NCI-H146 treated with DMSO at 0.1 percent for 48 hours (cell line): ENCODE results near the gene LAMC2.

Experiments used
- DNase-seq: peaks from one replicate; lab custom pipeline; 2025; ENCODE audit not compliant: unreplicated experiment; lab: John Stamatoyannopoulos, UW

The LAMC2 gene

DNA sequence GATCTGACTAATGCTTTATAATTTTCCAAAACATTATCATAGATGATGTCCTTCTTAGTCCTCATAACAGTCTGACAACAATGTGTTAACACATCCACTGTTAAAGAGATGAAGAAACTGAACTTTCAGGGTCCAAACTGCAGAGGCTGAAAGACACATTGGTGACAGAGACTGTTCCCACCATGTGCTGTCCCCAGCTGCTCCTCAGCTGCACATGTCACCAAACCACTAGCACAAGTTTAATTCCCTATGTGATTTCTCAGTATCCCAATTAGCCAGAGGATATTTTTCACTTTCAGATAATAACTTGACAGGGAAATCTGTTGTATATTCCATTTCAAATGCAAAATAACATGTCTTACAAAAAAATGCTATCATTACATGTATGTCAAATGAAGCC is 24.6 kb downstream of the LAMC2 start:
- no peak for DNase-seq

DNA sequence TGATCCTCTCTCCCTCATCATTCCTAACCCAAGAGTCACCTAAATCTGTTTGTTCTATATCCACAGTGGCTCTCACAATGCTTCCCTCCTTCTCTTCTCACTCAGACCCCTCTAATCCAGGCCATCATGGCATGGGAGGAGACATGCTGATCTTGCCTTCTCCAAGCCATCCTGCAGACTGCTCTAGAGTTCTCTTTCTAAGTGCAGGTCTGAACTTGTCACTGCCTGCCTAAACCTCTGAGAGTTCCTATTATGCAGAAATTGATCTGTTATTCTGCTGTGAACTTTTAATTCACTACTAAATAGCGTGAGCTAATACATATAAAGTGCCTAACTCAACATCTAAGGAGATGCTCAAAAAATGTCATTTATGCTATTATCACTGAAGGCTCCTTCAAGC is 26.8 kb downstream of the LAMC2 start:
- no peak for DNase-seq

DNA sequence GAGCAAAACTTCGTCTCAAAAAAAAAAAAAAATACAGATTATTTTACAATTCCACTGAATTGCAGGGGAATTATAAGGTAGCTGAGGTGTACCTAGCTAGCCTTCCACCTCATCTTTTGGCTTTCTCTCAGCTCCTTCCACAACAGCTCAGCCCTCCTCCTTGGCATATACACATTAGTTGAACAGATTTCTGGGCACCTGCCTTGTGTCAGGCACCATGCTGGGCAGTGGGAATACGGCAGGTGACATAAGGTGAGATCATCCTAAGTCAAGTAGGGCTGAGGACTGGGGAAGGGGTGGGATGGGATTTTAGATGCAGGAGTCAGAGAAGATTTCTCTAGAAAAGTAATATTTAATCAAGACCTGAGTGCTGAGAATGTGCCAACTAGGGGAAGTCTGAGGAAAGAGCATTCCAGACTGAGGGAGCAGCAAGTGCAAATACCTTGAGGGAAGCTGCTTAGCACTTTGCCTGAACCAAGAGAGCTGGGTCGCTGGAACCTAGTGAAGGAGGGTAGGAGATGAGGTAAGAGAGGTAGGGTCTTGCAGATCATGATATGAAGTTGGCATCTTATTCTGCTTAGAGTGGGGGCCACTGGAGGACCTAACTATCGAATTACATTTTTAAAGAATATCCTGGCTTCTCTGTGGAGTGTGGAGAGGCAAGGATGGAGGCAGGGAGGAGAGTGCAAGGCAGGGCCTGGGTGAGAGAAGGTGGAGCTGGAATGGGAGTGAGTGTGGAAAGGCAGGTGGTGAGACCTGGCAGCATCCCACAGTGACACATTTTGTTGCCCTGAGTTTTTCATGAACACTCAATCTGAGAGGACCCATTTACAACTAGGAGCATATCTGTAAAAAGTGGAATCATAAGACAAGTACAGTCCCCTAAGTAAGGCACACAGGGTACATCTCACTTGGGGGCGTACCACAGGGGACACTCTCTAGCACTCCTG is 28.2 kb downstream of the LAMC2 start:
- DNase-seq: no peak

DNA sequence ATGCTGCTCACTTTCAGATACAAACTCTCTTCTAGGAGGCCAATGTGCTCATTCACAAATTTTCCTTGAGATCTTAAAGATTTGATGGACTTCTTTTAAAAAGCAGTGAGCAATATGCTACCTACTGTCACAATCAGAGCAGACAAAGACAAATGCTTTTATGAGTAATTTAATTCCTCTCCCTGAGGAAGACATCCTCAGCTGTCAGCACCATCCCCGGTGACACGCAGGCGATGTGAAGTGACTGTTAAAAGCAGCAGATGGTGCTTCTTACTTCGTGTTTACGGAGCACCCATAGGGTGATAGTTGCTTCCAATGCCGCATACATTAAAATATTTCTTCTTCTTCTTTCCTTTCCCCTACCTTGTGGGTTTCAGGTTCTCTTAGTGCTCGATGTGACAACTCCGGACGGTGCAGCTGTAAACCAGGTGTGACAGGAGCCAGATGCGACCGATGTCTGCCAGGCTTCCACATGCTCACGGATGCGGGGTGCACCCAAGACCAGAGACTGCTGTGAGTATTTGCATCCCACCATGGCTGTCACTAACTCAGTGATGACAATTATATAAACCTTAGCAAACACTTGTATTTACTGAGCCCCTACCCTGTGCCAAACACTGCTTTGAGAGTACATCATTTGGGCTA is 29.1 kb downstream of the LAMC2 start:
- DNase-seq: no peak

DNA sequence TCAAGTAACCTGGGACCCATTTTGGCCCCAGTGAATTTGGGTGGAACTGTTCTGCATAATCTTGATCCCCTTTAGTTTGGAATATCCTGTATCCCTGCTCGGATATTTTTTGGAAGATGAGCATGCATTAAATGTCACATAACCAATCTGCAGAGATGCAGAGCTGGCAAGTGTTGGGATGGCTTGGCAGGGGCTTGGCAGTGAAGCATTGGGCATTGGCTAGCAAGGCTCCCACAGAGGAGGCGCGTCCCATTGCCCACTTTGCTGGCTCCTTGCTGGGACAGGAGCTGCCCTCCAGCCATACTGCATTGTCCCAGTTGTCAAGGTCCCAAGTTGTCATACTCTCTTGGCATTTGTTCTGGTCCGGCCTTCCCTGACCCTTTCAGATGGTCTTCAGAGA is 29.9 kb downstream of the LAMC2 start:
- no peak for DNase-seq

DNA sequence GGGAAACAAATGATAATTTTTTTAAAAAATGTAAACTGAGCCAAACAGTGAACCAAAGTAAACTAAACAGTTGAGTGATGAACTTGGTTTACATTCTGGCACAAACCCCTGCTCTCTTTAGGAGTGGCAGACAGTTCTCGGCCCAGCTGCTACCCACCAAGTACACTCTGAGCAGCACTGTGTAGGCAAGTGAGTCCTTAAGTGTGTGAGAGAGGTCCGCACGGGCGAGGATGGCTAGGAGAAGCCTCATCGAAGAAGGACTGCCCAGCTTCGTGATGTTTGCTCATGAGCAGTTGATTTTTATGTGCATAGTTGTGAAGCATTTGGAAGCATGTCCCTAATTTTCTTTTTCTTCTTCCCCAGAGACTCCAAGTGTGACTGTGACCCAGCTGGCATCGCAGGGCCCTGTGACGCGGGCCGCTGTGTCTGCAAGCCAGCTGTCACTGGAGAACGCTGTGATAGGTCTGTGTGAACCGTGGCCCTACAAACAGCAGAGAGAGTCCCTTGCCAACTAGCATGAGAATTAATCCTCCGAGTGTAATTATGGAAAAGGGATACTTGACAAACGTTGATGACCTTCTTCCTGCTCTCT is 32.1 kb downstream of the LAMC2 start:
- DNase-seq: no peak

DNA sequence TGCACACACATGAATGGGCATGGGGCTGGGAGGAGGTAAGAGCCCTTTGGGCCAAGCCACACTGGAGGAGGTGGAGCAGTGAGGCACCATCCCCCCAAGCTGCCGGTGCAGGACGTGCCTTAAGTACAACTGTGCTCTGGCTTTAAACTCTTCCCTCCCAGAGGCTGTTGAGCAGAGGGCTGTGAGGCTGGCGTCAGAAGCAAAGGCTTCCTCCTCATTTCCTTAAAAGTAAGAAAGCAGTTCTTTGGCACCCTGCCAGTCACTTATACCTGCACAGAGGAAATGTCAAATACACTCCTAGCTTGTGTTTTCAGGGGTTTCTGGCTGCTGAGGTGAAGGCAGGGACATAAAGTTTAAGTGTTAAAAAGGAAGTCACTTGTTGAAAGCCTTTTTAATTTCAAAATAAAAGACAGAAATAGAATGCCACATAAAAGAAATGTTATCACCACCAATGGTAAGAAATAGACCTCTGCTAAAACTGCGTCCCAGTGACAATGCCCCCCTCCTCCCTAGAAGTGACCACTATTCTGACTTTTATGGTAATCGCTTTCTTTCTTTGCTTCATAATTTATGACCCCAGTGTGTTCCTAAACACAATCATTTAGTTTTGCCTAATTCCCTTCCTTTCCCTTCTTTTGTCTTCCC is 33.0 kb downstream of the LAMC2 start:
- no peak for DNase-seq

DNA sequence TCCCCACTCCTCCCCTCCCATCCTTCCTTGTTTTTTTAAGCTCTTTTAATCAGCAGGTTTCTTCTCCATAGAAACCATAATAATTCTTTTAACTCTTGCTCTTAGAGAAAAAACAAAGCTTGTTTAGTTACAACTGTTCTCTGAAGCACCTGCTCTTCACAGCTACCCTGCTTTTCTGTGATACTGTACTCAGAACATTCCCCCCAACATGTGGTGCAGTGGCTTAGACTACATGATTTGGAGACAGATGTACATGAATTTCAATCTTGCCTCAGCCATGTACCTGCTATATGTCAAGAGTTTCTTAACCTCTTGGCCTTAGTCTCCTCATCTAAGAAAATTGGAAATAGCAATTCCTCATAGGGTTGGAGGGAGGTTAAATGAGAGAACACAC is 33.5 kb downstream of the LAMC2 start:
- DNase-seq: no peak

DNA sequence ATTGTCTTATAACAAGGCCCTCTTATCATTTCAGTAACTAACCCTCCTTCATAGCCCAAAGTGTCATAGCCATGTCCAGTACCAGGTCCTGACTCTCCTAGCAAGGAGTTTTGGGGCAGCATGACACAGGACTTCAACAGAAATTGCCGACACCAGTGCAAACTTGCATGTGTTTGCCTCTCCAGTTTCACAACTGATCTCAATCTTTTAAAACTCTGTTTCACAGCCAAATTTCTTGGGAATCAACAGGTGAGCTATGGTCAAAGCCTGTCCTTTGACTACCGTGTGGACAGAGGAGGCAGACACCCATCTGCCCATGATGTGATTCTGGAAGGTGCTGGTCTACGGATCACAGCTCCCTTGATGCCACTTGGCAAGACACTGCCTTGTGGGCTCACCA is 36.8 kb downstream of the LAMC2 start:
- DNase-seq: no peak

DNA sequence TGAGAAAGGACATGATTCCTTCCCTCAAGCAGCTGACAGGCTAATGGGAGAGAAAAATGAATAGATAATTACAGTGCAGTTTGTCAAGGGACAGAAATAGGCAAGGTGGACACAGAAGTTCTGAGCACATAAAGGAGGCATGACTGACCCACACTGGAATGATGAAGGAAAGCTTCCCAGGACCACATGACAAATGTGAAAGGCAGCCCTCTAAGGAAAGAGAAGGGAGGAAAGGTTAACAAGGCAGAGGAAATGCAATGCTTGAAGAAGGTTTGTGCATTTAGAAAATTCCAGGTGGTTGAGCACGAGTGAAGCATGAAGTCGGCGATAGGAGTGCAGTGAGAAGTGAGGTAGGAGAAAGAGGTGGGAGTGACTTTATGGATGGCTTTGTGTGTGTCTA is 37.4 kb downstream of the LAMC2 start:
- DNase-seq: no peak

DNA sequence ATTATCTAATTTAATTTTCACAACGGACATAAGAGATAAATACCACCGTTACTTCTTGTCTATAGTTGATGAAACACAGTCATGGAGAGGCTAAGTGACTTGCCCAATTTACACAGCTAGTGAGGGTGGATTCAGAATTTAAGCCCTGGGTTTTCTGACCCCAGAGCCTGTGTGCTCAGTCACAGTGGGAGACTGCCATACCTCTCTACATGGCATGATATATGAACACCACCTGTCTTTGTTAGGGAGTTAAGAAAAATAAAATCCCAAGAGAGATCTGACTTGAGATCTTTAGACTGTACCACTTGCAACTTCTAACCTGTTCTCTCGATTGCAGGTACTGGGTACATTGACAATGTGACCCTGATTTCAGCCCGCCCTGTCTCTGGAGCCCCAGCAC is 40.3 kb downstream of the LAMC2 start:
- peak; percentile 29 for DNase-seq

DNA sequence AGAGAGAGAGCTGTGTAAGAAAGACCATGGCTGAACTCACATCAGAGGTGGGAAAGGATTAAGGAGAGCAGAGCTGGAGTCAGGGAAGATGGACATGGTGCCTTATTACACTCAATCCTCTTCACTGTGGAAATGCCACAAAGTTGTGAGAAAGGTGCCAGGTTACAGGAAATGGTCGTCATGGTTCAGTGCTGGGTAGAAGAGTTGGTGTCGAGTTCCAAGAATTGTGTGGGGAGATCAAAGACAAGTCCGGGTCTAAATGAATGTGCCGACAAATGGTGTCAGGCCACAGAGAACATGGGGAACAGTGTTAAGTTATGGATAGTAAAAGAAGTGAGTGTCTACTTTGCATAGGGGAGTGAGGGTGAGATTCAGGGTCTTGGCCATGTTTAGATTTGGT is 40.9 kb downstream of the LAMC2 start:
- no peak for DNase-seq

DNA sequence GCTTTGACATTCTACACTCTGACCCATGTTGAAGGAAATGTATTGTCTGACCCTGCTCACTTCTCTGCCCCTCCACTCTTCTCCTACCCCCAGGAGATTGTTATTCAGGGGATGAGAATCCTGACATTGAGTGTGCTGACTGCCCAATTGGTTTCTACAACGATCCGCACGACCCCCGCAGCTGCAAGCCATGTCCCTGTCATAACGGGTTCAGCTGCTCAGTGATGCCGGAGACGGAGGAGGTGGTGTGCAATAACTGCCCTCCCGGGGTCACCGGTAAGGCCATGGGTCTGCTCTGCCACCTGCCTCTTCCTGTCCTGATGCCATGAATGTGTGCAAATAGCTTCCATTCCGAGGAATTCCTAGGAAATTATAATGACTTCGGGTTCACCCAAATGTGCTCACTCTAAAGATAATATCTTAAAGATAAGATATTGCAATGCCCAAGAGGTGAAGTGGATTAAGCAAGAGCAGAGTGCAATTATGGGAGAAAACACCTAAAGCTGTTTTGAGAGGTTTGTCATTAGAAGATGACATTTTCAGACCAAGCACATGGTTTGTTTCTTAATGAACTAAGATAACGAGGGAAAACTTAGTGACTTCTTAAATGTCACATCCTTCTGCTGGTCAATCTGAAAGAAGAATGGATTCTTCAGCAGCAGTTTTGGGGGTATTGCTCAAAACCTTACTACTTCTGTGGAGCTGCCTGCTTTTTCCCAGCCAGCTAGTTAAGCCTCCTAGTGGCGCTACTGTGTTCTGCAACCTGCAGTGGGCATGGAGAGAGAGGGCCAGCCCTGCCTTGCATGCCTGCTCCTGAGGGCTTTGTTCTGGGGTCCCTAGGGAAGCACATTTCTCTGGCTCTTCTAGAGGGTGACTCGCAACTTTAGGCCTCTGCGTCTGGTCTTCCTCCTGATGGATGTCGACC is 41.6 kb downstream of the LAMC2 start:
- no peak for DNase-seq

DNA sequence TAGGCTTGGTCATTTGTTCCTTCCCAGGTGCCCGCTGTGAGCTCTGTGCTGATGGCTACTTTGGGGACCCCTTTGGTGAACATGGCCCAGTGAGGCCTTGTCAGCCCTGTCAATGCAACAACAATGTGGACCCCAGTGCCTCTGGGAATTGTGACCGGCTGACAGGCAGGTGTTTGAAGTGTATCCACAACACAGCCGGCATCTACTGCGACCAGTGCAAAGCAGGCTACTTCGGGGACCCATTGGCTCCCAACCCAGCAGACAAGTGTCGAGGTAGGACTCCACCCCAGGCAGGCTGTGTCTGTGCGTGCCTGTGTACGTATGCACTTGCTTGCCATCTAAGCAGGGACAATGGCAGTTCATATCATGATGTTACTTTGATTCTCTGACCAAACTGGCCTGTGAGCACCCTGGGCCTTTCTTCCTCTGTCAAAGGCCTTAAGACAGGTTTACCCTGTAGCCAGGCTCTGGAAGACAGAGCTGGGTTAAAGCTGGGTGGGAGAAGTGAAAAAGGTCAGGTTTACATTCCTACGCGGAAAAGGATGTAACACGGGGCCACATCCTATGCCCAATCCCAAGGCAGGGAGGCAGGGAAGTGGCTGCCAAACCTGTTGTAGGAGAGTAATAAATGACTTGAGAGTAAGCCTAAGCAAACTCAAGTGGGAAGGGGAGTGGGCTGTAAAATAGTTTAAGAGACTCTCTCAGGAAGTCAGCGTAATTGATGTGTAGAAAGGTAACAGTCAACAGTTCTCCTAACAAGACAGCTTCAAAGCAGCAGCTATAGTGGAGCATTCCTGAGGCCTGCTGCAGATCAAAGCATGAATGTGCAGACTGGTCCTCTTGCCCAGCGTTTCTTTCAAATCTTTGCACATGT is 42.5 kb downstream of the LAMC2 start:
- DNase-seq: no peak

DNA sequence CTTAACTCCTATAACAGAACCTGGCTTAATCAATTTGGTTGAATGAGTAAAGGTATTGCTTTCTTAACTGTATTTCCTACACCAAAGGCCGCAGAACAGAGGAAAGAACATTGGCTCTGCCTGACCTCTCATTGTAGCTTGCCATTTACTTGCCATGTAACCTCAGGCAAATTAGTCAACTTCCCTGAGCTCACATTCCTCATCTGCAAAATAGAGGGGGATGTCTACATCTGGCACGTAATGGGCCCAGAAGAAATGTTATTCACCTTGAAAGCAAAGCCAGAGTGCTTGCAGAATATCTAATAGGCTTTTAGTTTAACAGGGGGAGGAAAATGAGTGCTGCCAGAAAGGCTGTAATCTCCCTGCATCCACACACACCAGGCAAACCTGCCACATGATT is 44.3 kb downstream of the LAMC2 start:
- DNase-seq: no peak

DNA sequence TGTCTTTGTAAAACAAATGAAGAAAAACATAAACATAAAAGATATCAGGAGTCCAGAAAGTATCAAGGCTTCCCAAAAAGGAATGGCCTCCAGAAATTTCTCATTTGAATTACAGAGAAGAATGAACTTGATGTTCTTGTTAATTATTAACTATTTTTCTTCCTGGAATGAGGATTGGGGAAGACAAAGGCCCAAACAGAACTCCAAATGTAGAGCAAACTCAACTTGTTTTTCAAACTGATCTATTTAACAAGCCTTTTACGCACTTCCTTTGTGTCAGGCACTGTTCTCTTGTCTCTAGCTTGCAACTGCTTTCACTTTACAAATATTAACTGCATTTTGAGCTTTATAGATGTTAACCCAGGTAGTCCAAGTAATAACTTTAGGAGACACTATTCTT is 45.5 kb downstream of the LAMC2 start:
- DNase-seq: no peak

DNA sequence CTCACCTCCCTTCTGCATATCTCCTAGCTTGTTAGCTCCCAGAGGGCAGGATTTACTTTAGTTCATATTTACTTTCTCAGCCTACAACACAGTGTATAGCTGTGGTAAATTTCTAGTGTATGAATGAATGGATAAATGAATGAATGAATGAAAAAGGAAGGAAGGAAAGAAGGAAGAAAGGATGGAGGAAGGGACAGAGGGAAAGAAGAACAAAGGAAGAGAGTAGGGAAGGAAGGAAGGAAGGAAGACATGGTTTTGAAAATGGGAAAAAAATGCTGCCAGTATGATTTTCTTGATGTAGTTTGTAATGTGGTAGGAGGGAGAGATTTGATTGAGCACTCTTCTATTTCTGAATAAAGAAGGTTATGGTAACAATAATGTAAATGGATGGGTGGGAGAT is 47.0 kb downstream of the LAMC2 start:
- no peak for DNase-seq

DNA sequence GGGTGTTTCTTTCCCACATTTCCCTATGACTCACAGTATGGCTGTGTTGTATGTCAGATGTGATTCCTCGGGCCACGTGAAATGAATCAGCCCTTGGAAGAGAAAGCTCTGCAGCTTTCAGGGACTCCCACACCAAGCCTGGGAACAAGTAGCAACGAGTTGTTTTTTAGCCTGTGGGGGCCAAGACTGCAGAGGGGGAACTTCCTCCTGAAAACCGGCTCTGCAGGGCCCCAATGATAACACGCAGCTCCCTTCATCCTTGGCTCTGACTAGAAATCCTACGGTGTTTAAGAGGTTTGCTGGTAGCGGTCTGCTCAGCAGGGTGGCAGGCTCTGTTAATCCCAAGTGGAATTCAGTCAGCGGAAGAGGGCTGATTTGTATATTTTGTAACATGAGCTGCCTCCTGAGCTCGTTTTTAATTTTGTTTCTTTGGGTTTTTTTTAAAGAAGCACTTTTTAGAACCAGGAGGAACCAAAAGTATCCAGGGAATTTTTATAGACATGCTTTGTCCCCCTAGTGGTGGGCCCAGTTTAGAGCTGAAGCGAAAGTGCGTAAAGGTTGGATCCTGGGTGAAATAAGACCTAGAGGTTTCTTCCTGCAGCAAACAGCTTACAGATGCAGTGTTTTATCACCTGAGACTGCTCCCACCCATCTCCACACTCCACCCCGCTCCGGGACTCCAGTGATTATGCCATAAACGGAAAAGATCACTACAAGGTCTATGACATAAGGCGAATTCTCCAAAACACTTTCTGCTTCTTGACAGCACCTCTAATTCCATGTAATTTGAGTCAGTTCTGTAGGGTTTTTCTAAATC is 48.8 kb downstream of the LAMC2 start:
- DNase-seq: peak; percentile 26

DNA sequence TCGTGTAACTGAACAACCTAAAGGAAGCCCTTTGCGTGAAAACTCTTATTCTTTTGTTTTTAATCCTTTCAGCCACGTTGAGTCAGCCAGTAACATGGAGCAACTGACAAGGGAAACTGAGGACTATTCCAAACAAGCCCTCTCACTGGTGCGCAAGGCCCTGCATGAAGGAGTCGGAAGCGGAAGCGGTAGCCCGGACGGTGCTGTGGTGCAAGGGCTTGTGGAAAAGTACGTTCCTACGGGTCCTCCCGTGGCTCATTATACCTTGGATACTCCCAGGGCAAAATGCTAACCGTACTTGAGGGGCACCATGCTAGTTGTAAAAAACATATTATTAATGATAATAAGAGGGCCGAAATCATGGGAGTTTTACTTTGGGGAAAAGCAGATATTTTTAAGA is 49.4 kb downstream of the LAMC2 start:
- DNase-seq: no peak
